Stimulated activated naive CD8-positive, alpha-beta T cell treated with anti-CD3 and anti-CD28 coated beads, Interleukin-15, Interleukin-2, amounts not matched to agents 100 U/mL and 50 U/mL, for 24 hours (primary cell): Measurements from ENCODE around the gene SVIL.
"Not testable (repeated sequence)": the region's sequence is repeated elsewhere in the genome, so short reads cannot be mapped to it uniquely, and the experiment has no call there.

ENCODE experiments used
- ATAC-seq: fragments of 150-1000 bp; cut with Tn5 transposase; one replicate; pipeline ENCODE4 v1.10.0; 2021
- DNase-seq: peaks from one replicate; pipeline ENCODE4 v3.0.0; 2021

The SVIL gene

DNA sequence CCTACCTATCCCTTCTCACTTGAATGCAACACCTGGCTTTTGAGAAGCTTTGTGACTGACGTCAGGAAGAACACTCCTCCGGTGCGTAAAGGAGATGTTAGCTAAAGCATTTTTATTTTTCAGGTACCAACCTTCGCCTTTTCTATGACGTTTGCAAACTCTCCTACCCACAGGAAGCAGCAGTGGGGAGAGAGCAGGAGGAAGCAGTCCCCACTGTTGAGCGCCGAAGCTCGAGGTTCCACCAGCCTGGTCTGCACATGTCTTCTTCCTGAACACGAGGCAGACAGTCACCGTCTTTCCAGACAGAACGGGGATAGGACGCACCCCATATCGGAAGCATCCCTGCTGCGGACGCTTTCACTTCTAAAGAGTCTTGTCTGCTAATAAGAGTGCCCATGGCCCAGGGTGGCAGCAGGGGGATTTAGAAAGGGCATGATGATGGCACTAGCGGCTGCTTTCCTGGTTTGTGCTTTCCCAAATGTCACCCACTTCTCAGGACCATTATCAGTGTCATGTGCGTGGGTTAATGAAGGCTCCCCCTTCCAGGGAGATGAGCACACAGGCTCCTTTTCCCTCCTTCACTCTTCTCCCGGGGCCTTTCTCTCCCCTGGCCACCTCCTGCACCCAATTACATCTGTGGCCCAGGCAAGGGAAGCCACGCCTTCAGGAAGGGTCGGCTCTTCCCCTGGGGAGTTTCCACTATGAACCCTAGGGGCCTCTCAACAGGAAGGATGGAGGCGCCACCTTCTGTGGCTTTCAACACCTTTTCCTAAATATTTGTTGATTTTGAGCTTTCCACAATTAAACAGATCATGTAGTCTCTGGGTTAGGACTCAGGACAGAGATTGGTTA lies 147.5 kb downstream of the SVIL start:
- DNase-seq, ATAC-seq: not testable (repeated sequence)

- ATAC-seq (peak; percentile 48), DNase-seq (peak; percentile 59)
Observed at GRCh38 chr10:29486433-29486832, 148.3 kb downstream of the SVIL start.

GRCh38 chr10:29484677-29485076 lies 150.1 kb downstream of the SVIL start:
- DNase-seq, ATAC-seq: not testable (repeated sequence)

GRCh38 chr10:29482591-29483431 lies 152.0 kb downstream of the SVIL start:
- DNase-seq (peak; percentile 56), ATAC-seq (peak; percentile 87)

GRCh38 chr10:29481906-29482440 lies 152.8 kb downstream of the SVIL start:
- DNase-seq (no peak), ATAC-seq (no peak)

DNA sequence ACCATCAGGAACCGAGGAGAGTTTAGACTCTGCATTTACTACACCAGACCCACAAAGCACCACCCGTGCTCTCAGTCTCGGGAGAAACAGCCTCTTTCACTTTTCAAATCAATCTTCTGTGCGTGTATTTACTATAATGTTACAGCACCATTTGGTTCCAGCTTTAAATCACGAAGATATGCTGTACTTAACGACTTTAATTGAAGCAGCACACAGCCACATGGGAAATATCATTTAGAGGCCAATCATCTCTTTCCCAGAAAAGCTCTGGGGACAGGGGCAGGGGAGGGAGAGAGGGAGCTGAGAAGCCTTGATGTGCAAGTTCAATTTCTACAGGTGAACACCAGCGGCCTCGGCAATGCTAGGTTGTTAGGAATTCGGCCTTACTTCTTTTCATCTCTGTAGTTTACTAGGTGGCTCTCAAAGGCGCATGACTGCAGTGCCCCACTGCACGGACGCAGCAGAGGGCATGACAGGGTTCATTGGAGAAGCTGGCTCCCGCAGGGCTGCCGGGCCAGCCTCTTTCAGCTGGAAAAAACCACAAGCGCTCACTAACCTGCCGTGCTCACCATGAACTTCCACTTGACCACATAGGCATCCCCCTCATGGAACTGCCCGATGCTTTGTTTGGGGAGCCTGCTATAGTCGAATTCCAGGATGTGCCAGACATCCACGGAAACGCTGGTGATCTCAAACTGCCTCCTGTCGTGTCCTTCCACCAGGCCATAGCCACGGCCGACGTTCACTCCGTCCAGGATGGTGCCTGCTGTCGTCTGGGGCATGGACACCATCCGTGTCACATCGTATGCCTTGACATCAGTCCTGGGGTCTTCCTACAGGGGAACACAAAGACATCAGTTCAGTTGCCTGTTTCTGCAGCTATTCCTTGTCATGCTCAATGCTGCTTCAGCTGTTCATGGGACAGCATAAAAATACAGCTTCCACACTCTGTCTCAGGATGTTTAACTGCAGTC lies 154.5 kb downstream of the SVIL start:
- DNase-seq (no peak), ATAC-seq (no peak)

GRCh38 chr10:29479081-29479925 lies 155.5 kb downstream of the SVIL start:
- no peak for DNase-seq
- ATAC-seq: no peak

- DNase-seq: no peak
- ATAC-seq: no peak
Observed at GRCh38 chr10:29473406-29474100, 161.2 kb downstream of the SVIL start.

DNA sequence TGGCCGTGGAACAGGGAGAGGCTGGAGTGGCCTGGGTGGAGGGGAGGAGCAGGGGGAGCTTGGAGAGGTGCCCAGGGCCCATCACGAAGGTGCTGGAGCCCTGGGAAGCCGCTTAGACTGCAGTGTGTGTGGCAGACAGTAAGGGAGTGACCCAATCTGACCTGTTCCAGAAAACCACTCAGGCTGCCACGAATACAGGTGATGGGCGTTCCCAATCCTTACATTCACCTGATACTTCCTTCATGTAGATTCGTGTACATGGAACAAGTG lies 161.7 kb downstream of the SVIL start:
- no peak for ATAC-seq

GRCh38 chr10:29472301-29473086 lies 162.3 kb downstream of the SVIL start:
- DNase-seq: no peak
- ATAC-seq: no peak

More for the DNA sequence above, 161.7 kb downstream of the SVIL start:
- no peak for DNase-seq

DNA sequence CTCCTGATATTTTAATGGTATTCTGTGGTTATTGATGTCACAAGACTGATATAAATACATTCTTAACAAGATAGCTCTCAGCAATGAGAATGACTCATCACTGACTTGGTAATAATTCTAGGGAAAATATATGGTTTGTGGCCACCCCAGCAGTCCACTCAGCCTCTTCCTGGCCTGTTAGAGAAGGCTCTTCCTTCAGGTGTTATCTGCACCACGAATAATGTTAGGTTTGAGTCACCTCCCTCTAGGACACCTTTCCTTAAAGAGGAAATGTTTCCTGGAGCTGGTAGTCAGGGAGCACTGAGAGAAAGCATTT lies 163.3 kb downstream of the SVIL start:
- peak; percentile 56 for ATAC-seq

DNA sequence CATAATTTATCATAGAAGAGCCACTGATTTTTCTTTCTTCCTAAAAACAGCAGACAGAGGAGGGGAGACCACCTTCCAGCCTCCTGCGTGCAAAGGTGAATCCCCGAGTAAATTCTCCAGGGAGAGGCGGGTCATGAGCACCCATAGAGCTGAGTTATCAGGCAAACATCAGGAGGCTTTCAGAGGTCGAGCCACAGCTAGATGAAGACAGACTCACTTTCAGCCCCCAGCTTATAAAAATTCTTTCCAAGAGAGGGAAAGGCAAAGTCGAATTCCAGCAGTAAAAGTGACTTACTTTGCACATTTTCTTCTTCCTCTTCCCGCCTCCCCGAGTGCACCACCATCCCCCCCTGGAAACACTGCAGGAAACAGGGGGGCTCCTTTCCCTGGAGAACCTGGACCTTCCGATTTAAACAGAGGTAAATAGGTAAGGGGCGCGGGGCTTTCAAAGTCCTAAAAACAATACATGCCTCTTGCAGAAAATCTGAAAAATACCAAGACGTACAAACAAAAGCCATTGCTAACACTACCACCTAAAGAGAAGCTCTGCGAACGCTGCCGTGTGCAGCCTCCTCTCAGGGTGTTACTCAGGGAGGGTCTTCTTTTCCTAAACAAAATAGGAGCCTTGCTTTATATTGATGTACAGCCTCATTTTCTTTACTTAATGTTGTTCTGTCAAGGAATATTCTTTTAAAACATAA lies 163.8 kb downstream of the SVIL start:
- DNase-seq (no peak), ATAC-seq (no peak)

More for the DNA sequence above, 163.3 kb downstream of the SVIL start:
- no peak for DNase-seq

GRCh38 chr10:29470355-29470705 lies 164.4 kb downstream of the SVIL start:
- DNase-seq (peak; percentile 54), ATAC-seq (no peak)

GRCh38 chr10:29469481-29470354 lies 165.1 kb downstream of the SVIL start:
- ATAC-seq (no peak), DNase-seq (no peak)

DNA sequence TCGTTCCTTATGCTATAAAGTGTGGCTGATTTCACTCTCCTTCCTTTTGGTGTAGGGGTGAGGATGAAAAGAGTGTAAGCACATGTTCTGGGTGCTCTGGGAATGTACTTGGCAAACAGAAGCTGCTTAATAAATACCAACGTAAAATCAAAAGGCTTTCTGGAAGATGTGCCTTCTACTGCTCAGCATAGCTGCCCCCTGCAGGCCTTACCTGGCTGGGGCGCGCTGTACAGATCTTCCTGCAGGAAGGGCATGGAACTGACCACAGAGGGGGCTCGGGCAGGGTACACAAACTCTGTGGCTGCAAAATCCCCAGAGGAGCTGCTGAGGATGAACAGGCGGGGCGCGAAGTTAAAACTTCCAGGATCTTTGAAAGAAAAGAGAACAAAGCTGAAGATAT lies 169.4 kb downstream of the SVIL start:
- ATAC-seq: no peak
- DNase-seq: no peak

DNA sequence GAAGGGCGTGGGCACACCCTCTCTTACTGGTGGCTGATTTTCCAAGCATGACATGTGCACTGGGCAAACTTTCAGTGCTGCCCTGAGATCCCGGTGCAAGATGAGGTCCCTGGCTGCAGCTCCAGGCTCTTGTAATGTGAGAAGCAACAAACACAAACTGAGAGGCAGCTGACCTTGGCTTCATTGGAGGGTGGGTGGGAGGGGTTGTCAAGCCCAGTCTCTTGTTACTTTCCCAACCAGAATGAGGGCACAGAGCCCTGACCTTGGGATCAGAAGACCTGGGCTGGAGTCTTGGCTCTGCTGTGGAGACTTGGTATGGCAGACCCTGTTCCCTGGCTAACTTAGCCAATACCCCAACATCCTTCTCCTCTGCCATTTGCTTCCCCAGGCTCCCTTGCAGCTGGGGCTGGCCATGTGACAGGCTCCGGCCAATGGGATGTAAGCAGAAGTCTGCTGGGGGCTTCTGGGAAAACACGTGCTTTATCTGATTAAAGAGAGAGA lies 170.1 kb downstream of the SVIL start:
- not testable (repeated sequence) for DNase-seq, ATAC-seq

GRCh38 chr10:29461042-29461441 lies 173.7 kb downstream of the SVIL start:
- ATAC-seq (no peak), DNase-seq (no peak)

DNA sequence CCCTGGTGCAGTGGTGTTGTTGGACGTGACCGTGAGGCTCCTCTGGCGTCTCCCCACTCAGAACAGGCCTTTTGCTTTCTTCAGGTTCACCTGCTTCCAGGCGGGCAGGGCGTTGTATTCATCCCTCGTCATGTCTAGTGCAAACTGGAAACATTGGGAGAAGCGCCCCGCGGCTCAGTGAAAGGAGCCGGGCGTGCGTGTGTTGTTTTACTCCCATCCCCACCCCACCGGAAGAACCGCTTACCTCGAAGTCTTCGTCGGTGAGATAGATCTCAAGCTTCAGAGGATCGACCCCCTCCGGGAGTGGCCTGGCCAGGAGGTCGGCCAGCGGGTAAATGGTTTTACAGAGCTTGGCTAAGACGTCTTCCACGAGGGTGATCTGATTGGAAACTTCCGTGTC lies 176.6 kb downstream of the SVIL start:
- not testable (repeated sequence) for ATAC-seq, DNase-seq
